Karpas-422 (cell line): ENCODE measurements around the gene ARHGEF28. TPM values are rescaled to one million over a fixed set of nuclear protein-coding genes. Genes with fewer than 3 reads are reported as not detected.

Source experiments
- DNase-seq: peaks from one replicate; pipeline ENCODE4 v3.0.0-alpha.2; 2015
- H2AFZ ChIP-seq: fragments of 200-600 bp; sonication (generic); 2 replicates; pipeline ENCODE4 v1.6.1; 2014; ENCODE audit warnings: antibody characterized with exemption, low read length, mixed read lengths
- H3K27ac ChIP-seq: fragments of 200-600 bp; sonication (generic); 2 replicates; pipeline ENCODE4 v1.5.1; 2014; ENCODE audit warnings: mild to moderate bottlenecking, low read length, moderate library complexity
- H3K27me3 ChIP-seq: fragments of 200-600 bp; sonication (generic); 2 replicates; pipeline ENCODE4 v1.6.1; 2014; ENCODE audit warnings: low read length, mixed read lengths
- H3K36me3 ChIP-seq: fragments of 200-600 bp; sonication (generic); 2 replicates; pipeline ENCODE4 v1.6.1; 2014; ENCODE audit warnings: low read length, mixed read lengths; ENCODE audit not compliant: insufficient read depth
- H3K4me1 ChIP-seq: fragments of 200-600 bp; sonication (generic); 2 replicates; pipeline ENCODE4 v1.6.1; 2014; ENCODE audit warnings: mild to moderate bottlenecking, low read length, mixed read lengths
- H3K4me2 ChIP-seq: fragments of 200-600 bp; sonication (generic); 2 replicates; pipeline ENCODE4 v1.6.1; 2014; ENCODE audit warnings: low read length, low read depth, mild to moderate bottlenecking; ENCODE audit not compliant: poor library complexity, severe bottlenecking
- H3K4me3 ChIP-seq: fragments of 200-600 bp; sonication (generic); 2 replicates; pipeline ENCODE4 v1.5.1; 2014; ENCODE audit warnings: mild to moderate bottlenecking, antibody characterized with exemption, low read length, mixed read lengths
- H3K79me2 ChIP-seq: fragments of 200-600 bp; sonication (generic); 2 replicates; pipeline ENCODE4 v1.6.1; 2014; ENCODE audit warnings: mild to moderate bottlenecking, low read length, mixed read lengths
- H3K9ac ChIP-seq: fragments of 200-600 bp; sonication (generic); 2 replicates; pipeline ENCODE4 v1.6.0; 2014; ENCODE audit warnings: low read length
- H3K9me2 ChIP-seq: fragments of 200-600 bp; sonication (generic), shearing (Covaris generic); replicated peaks from 2 replicates; pipeline ENCODE4 v1.6.0; 2014; ENCODE audit warnings: mild to moderate bottlenecking, low read length, moderate library complexity; ENCODE audit not compliant: insufficient read depth
- H3K9me3 ChIP-seq: fragments of 300-700, 200-600 bp; sonication (generic); 2 replicates; pipeline ENCODE4 v1.6.1; 2014; ENCODE audit warnings: low read length, mixed read lengths
- H4K20me1 ChIP-seq: fragments of 200-600 bp; sonication (generic); 2 replicates; pipeline ENCODE4 v1.6.1; 2014; ENCODE audit warnings: mild to moderate bottlenecking, antibody characterized with exemption, low read length, low read depth; ENCODE audit not compliant: insufficient read depth
- total RNA-seq: library from RNA; depleted of rRNA; stranded (reverse); fragments of >200 nt; shearing (Covaris generic); gene quantifications from 2 replicates; pipeline ENCODE4 v1.2.3, GENCODE V29; 2014; ENCODE audit warnings: low replicate concordance

ARHGEF28 gene
- total RNA-seq, 1 experiment from 2014 or later = not detected

DNA sequence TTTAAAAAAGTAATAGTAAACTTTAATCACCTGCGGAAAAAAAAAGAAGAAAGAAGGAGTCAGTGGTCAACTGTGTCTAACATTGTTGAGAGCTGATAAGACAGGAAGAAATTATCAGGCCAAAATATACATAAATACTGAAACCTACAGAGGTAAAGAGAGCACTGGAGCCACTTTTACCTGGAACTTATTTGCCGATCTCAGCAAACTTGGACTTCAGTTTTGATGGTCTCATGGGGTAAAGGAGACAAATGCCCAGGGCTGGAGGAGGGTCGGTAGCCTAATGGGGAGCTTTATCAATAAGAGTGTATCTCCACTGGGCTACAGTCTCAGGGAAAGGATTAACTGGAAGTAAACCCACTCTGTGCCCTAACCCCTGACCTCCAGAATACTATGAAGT lies 26.6 kb upstream of the ARHGEF28 start:
- Histone ChIP-seq H3K36me3 (no peaks in the 10 kb centered on the region), H3K9ac (no peak overlapping the region), H4K20me1 (no peaks in the 10 kb centered on the region), H2AFZ (no peak overlapping the region), H3K9me3 (no peaks in the 10 kb centered on the region), H3K9me2 (no peaks in the 10 kb centered on the region), H3K27ac (no peak overlapping the region), H3K79me2 (no peaks in the 10 kb centered on the region), H3K4me1 (no peaks in the 10 kb centered on the region), H3K4me2 (no peak overlapping the region), H3K27me3 (no peaks in the 10 kb centered on the region), H3K4me3 (no peak overlapping the region)
- DNase-seq = no peak

DNA sequence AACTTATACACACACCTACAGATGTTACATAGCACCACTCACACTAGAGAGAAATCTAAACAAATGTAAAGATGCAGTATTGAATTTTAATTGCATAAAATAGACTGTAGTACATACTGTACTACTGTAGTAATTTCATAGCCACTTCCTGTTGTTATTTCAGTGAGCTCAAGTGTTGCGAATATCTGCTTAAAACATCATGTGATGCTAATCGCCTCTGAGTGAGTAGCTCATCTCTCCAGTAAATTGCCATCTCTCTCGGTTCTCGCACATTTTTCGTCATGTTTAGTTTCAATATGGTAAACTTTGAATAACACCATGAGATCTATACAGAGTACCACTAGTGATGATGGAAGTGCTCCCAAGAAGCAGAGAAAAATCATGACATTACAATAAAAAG lies 22.0 kb upstream of the ARHGEF28 start:
- no peak for DNase-seq
- H3K27ac ChIP-seq = no peak overlapping the region
- no peak overlapping the region for H2AFZ ChIP-seq

DNA sequence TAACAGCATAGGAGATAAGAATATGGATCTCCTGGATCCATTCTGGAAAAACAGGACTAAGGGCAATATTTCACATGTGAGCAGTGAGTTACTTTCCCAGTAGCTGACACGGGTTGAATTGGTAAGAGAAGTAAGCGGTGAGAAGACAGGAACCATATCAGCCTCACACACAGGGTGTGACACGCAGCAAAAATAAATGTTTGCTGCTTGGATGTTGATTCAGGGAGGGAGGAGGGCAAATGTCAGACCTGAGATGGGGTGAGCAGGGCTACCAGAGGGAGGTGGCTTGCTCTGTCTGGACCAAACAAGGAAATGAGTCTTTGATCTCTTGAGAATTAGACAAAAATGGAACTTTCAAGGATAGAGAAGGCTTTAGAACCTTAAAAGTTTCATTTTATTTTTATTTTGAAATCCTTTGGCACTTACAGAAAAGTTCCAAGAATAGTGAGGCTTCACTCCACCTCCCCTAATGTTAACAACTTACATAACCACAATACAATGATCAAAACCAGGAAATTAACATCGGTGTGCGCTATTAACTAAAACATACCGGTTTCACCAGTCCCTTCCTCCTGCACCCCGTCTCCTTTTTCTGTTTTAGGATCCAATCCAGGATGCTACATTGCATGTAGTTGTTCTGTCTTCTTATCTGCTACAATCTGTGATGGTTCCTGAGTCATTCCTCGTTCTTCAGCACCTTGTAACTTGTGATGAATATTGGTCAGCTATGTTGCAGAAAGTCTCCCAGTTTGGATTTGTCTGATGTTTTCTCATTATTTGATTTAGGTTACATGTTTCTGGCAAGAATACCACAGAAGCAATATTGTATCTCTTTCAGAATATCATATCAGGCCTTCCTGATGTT lies 20.5 kb upstream of the ARHGEF28 start:
- Histone ChIP-seq H3K4me2 (no peak overlapping the region), H3K4me3 (no peak overlapping the region), H3K9me3 (no peaks in the 10 kb centered on the region), H4K20me1 (no peaks in the 10 kb centered on the region), H3K4me1 (no peaks in the 10 kb centered on the region), H3K79me2 (no peaks in the 10 kb centered on the region), H3K36me3 (no peaks in the 10 kb centered on the region), H2AFZ (no peak overlapping the region), H3K9me2 (no peaks in the 10 kb centered on the region), H3K27ac (no peak overlapping the region), H3K9ac (no peak overlapping the region), H3K27me3 (no peaks in the 10 kb centered on the region)
- DNase-seq = no peak

More for the DNA sequence above, 22.0 kb upstream of the ARHGEF28 start:
- H3K4me2 ChIP-seq = no peak overlapping the region
- H3K4me3 ChIP-seq = no peak overlapping the region
- no peak overlapping the region for H3K9ac ChIP-seq
- H3K79me2 ChIP-seq = no peaks in the 10 kb centered on the region
- no peaks in the 10 kb centered on the region for H4K20me1 ChIP-seq
- no peaks in the 10 kb centered on the region for H3K27me3 ChIP-seq
- no peaks in the 10 kb centered on the region for H3K36me3 ChIP-seq
- no peaks in the 10 kb centered on the region for H3K9me3 ChIP-seq
- H3K4me1 ChIP-seq = no peaks in the 10 kb centered on the region
- H3K9me2 ChIP-seq = no peaks in the 10 kb centered on the region

DNA sequence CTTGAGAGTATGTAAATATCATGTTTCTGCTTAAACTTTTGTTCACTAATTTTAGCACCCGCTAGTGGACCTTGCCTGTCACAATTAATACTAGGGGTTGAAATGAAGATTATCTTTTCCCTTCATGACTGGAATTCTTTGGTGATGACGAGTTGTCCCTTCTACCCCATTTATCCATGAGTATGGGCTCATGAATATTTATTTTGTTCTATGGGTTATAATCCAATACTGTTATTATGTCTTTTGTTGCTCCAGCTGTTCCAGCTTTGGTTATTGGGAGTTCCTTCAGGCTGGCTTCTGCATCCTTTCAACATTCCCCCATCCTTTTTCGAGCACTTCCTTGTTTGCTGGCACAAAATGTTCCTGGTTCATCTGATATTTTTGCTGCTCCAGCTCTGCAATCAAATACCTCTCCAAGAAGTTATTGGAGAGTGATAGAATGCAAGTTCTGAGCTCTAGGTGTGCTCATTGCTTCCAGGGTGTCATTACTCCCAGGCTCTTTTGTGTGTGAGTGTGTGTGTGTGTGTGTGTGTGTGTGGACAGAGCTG lies 19.7 kb upstream of the ARHGEF28 start:
- Histone ChIP-seq H3K4me3 (no peak overlapping the region), H3K4me1 (no peaks in the 10 kb centered on the region), H3K4me2 (no peak overlapping the region), H3K36me3 (no peaks in the 10 kb centered on the region), H3K9me3 (no peaks in the 10 kb centered on the region), H3K9ac (no peak overlapping the region), H4K20me1 (no peaks in the 10 kb centered on the region), H2AFZ (no peak overlapping the region), H3K79me2 (no peaks in the 10 kb centered on the region), H3K9me2 (no peaks in the 10 kb centered on the region), H3K27me3 (no peaks in the 10 kb centered on the region), H3K27ac (no peak overlapping the region)
- DNase-seq = no peak

DNA sequence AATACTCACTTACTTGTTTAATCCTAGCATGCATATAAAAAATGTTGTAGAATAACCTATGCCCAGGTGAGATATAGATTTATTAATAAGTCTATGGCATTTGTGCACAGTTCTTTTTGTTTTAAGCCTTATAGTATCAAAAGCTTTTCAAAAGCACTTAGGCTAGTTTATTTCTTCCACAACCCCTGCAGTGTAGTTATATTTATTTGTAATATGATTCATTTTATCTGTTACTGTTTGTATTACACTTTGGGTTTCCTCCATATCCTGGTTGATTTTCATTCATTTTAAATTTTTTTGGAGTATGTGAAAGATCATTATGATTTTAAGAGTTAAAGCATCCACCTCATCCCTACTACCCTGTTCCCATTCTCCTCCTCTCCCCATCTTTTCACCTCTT lies 18.8 kb upstream of the ARHGEF28 start:
- H3K4me2 ChIP-seq = no peak overlapping the region
- no peak overlapping the region for H3K27ac ChIP-seq
- H3K9me3 ChIP-seq = no peaks in the 10 kb centered on the region
- no peak overlapping the region for H2AFZ ChIP-seq
- no peaks in the 10 kb centered on the region for H3K27me3 ChIP-seq
- H3K4me3 ChIP-seq = no peak overlapping the region
- H3K36me3 ChIP-seq = no peaks in the 10 kb centered on the region
- no peaks in the 10 kb centered on the region for H4K20me1 ChIP-seq
- no peaks in the 10 kb centered on the region for H3K79me2 ChIP-seq
- H3K4me1 ChIP-seq = no peaks in the 10 kb centered on the region
- no peaks in the 10 kb centered on the region for H3K9me2 ChIP-seq
- no peak overlapping the region for H3K9ac ChIP-seq
- no peak for DNase-seq

DNA sequence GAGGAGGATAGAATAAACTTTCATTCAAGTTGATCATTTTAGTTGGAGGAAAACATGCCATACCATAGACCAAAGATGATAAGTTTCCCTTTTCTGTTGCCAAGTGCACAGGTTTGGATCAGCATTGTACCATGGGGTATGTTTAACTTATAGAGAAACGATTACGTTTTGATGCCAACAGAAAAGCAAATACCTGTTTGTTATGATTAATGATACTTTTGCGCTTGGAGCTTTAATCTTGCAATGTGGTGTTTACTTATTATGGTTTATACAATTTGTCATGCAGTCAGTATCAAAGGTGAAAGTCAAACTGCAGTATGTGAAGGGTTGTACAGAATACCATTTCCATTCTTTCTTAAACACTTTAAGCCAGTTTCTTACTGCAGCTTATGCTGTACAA lies 13.2 kb upstream of the ARHGEF28 start:
- Histone ChIP-seq H3K4me2 (no peak overlapping the region), H3K9me3 (no peaks in the 10 kb centered on the region), H4K20me1 (no peaks in the 10 kb centered on the region), H3K79me2 (no peaks in the 10 kb centered on the region), H3K27me3 (no peaks in the 10 kb centered on the region), H3K4me1 (no peaks in the 10 kb centered on the region), H3K36me3 (no peaks in the 10 kb centered on the region), H3K4me3 (no peak overlapping the region), H3K27ac (no peak overlapping the region), H2AFZ (no peak overlapping the region), H3K9ac (no peak overlapping the region), H3K9me2 (no peaks in the 10 kb centered on the region)
- no peak for DNase-seq

DNA sequence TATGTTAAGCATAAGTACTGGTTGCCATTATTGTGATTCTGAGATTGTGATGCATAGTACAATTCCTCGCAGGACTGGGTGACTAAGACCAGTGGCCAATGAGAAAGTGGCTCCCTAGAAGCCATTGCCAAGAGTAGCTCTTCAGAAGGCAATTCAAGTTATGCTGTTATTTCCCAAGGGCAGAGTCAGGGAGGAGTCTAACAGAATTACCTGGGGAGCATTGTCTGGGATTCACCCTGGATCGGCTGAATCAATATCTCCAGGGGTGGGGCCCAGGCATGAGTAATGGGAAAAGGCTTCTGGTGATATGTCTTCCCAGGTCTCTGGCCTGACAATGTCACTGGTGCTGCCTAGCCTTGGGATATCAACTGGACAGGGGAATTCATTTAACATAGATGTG lies 10.9 kb upstream of the ARHGEF28 start:
- H3K9me3 ChIP-seq = no peaks in the 10 kb centered on the region
- no peak overlapping the region for H3K4me3 ChIP-seq
- H3K4me2 ChIP-seq = no peak overlapping the region
- no peaks in the 10 kb centered on the region for H3K79me2 ChIP-seq
- H3K9ac ChIP-seq = no peak overlapping the region
- no peaks in the 10 kb centered on the region for H3K36me3 ChIP-seq
- H3K4me1 ChIP-seq = no peaks in the 10 kb centered on the region
- H4K20me1 ChIP-seq = no peaks in the 10 kb centered on the region
- no peak overlapping the region for H3K27ac ChIP-seq
- no peak overlapping the region for H2AFZ ChIP-seq
- no peak for DNase-seq
- no peaks in the 10 kb centered on the region for H3K27me3 ChIP-seq
- no peaks in the 10 kb centered on the region for H3K9me2 ChIP-seq

DNA sequence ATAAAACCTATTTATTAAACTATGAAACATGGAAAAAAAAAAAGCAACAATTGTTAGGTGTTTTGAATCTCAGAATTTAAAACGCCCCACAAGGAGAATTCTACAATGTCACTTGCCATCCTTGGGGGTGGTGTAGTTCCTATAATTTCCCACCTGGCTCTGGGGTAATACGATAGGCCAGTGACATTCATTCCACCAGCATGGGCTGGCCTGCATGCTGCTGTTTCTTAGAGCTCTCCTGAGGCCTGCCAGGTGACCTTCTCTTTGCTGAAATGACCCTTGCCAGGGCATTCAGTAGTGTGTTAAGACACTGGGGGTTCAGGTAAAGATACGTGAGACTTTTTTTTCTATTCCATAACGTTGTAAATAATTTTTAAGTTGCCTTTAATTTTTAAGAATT lies 10.0 kb upstream of the ARHGEF28 start:
- Histone ChIP-seq H4K20me1 (no peaks in the 10 kb centered on the region), H3K79me2 (no peaks in the 10 kb centered on the region), H3K4me1 (no peaks in the 10 kb centered on the region), H3K9me2 (no peaks in the 10 kb centered on the region), H3K27me3 (no peaks in the 10 kb centered on the region), H3K9ac (no peak overlapping the region), H2AFZ (no peak overlapping the region), H3K36me3 (no peaks in the 10 kb centered on the region), H3K4me2 (no peak overlapping the region), H3K4me3 (no peak overlapping the region), H3K9me3 (no peaks in the 10 kb centered on the region), H3K27ac (no peak overlapping the region)
- DNase-seq = no peak
